ENCODE data around the gene MEST.
"Not testable (repeated sequence)": the region's sequence is repeated elsewhere in the genome, so short reads cannot be mapped to it uniquely, and the experiment has no call there.

Gene MEST

DNA sequence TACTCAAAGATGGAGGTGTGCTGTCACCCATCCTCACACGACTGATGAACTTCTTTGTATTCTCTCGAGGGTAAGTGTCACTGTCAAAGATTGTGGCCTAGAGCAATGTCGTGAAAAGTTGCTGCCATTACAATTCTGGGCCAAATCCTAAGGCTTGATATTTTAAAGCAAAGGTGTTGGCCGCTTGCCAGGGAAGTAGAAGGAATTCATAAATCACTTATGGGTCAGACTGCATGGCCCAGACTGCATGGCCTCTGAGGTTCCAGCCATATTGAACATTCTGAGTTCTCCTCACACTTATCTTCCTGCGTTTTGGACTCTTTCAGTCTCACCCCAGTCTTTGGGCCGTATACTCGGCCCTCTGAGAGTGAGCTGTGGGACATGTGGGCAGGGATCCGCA lies 8.6 kb downstream of the MEST start:
- H3K4me1 ChIP-seq (ENCODE audit: control insufficient read depth, insufficient read depth, low read length) = no peaks in the 10 kb centered on the region
- H3K9ac ChIP-seq (ENCODE audit: low read length) = no peak overlapping the region
- DNase-seq (ENCODE audit: low read depth) = no peak
- H3K36me3 ChIP-seq (ENCODE audit: control insufficient read depth, insufficient read depth, low read length, severe bottlenecking) = peaks cover 88% of the 10 kb centered on the region
- no peaks in the 10 kb centered on the region for H3K9me3 ChIP-seq (ENCODE audit: control insufficient read depth, low read length)
- no peak overlapping the region for H3K4me3 ChIP-seq (ENCODE audit: low read length)
- no peaks in the 10 kb centered on the region for H3K27me3 ChIP-seq (replicated peaks; ENCODE audit: control insufficient read depth, insufficient read depth, low read length)

DNA sequence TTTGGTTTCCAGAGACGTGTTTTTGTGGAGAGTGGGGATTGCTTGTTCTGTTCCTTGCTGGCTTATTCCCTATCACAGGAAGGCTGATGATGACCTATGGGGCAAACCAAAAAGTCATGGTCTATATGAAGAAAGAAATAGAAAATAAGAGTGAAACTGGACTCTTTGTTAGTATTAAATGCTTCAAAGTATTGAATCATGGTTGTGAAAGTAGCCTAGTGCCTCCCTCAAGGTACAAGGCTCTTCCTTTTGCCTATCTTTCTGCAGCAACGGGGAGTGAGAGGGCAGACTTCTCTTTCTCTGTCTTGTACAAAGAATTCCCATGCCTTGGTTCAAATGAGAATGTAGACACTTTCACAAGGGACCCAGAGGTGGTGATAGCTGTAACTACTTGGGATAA lies 9.0 kb downstream of the MEST start:
- no peaks in the 10 kb centered on the region for H3K9me3 ChIP-seq (ENCODE audit: control insufficient read depth, low read length)
- no peak overlapping the region for H3K4me3 ChIP-seq (ENCODE audit: low read length)
- peaks cover 91% of the 10 kb centered on the region for H3K36me3 ChIP-seq (ENCODE audit: control insufficient read depth, insufficient read depth, low read length, severe bottlenecking)
- no peaks in the 10 kb centered on the region for H3K27me3 ChIP-seq (replicated peaks; ENCODE audit: control insufficient read depth, insufficient read depth, low read length)
- H3K4me1 ChIP-seq (ENCODE audit: control insufficient read depth, insufficient read depth, low read length) = no peaks in the 10 kb centered on the region
- no peak overlapping the region for H3K9ac ChIP-seq (ENCODE audit: low read length)
- DNase-seq (ENCODE audit: low read depth) = no peak

DNA sequence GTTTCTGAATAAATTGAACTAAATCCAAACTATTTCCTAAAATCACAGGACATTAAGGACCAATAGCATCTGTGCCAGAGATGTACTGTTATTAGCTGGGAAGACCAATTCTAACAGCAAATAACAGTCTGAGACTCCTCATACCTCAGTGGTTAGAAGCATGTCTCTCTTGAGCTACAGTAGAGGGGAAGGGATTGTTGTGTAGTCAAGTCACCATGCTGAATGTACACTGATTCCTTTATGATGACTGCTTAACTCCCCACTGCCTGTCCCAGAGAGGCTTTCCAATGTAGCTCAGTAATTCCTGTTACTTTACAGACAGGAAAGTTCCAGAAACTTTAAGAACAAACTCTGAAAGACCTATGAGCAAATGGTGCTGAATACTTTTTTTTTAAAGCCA lies 13.9 kb downstream of the MEST start:
- DNase-seq (ENCODE audit: low read depth) = peak; percentile 23
- H3K27me3 ChIP-seq (replicated peaks; ENCODE audit: control insufficient read depth, insufficient read depth, low read length) = no peaks in the 10 kb centered on the region
- peaks cover 90% of the 10 kb centered on the region for H3K36me3 ChIP-seq (ENCODE audit: control insufficient read depth, insufficient read depth, low read length, severe bottlenecking)
- no peaks in the 10 kb centered on the region for H3K9me3 ChIP-seq (ENCODE audit: control insufficient read depth, low read length)
- no peaks in the 10 kb centered on the region for H3K4me1 ChIP-seq (ENCODE audit: control insufficient read depth, insufficient read depth, low read length)
- H3K9ac ChIP-seq (ENCODE audit: low read length) = no peak overlapping the region
- H3K4me3 ChIP-seq (ENCODE audit: low read length) = no peak overlapping the region

DNA sequence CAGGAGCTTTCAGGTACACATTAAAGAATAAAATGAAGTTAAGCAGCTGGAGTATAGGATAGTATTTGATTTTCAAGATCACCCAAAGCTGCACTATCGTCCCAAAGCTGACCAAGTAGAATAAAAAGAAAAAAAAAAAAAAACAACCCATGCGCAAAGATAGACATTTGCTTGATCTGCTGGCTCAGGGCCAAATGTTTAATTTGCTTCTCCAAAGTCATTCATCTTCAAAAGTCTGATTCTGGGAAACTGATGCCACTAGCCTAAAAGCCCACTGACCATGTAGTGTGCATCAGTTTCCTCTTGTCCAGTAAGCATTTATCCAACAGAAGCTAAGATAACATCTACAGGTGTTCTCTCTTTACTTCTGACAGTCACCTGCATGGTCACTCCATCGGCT lies 14.5 kb downstream of the MEST start:
- Histone ChIP-seq H3K9me3 (ENCODE audit: control insufficient read depth, low read length) (no peaks in the 10 kb centered on the region), H3K9ac (ENCODE audit: low read length) (no peak overlapping the region), H3K27me3 (replicated peaks; ENCODE audit: control insufficient read depth, insufficient read depth, low read length) (no peaks in the 10 kb centered on the region), H3K4me1 (ENCODE audit: control insufficient read depth, insufficient read depth, low read length) (no peaks in the 10 kb centered on the region), H3K36me3 (ENCODE audit: control insufficient read depth, insufficient read depth, low read length, severe bottlenecking) (peaks cover 87% of the 10 kb centered on the region), H3K4me3 (ENCODE audit: low read length) (no peak overlapping the region)
- DNase-seq (ENCODE audit: low read depth) = no peak

DNA sequence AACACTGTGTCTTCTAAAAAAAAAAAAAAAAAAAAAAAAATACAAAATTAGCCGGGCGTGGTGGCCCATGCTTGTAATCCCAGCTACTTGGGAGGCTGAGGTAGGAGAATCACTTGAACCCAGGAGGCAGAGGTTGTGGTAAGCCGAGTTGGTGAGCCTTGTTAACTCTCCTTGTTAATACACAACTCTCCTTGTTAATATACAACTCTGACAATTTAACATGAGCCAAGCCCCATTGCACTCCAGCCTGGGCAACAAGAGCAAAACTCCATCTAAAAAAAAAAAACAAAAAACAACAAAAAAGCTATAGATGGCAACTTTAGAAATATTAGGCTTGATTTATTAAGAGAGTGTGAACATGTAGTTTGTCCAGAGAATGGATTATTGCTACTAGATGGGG lies 20.2 kb downstream of the MEST start:
- not testable (repeated sequence) for H3K9me3 ChIP-seq (ENCODE audit: control insufficient read depth, low read length); DNase-seq (ENCODE audit: low read depth); H3K9ac ChIP-seq (ENCODE audit: low read length); H3K27me3 ChIP-seq (replicated peaks; ENCODE audit: control insufficient read depth, insufficient read depth, low read length); H3K4me3 ChIP-seq (ENCODE audit: low read length); H3K4me1 ChIP-seq (ENCODE audit: control insufficient read depth, insufficient read depth, low read length)
- H3K36me3 ChIP-seq (ENCODE audit: control insufficient read depth, insufficient read depth, low read length, severe bottlenecking) = peaks cover 61% of the 10 kb centered on the region

DNA sequence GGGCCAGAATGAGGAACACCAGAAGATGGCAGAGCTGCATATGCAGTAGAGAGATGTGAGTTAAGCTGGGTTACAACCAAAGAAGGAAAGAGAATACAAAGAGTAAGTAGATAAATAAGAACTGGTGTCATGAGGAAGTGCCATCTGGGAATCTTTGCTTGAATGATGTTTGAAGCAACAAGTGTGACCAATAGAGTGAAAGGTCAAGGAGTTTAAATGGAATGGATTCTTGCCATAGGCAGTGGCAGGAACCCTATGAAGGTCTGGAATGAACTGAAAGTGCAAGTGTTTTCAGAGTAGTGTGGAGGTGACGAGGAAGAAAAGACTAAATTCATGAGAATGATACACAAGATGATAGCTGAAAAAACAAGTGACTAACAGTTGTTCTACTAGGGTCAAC lies 21.6 kb downstream of the MEST start:
- no peaks in the 10 kb centered on the region for H3K27me3 ChIP-seq (replicated peaks; ENCODE audit: control insufficient read depth, insufficient read depth, low read length)
- no peak overlapping the region for H3K9ac ChIP-seq (ENCODE audit: low read length)
- no peak overlapping the region for H3K4me3 ChIP-seq (ENCODE audit: low read length)
- DNase-seq (ENCODE audit: low read depth) = no peak
- no peaks in the 10 kb centered on the region for H3K9me3 ChIP-seq (ENCODE audit: control insufficient read depth, low read length)
- no peaks in the 10 kb centered on the region for H3K4me1 ChIP-seq (ENCODE audit: control insufficient read depth, insufficient read depth, low read length)
- peaks cover 47% of the 10 kb centered on the region for H3K36me3 ChIP-seq (ENCODE audit: control insufficient read depth, insufficient read depth, low read length, severe bottlenecking)

DNA sequence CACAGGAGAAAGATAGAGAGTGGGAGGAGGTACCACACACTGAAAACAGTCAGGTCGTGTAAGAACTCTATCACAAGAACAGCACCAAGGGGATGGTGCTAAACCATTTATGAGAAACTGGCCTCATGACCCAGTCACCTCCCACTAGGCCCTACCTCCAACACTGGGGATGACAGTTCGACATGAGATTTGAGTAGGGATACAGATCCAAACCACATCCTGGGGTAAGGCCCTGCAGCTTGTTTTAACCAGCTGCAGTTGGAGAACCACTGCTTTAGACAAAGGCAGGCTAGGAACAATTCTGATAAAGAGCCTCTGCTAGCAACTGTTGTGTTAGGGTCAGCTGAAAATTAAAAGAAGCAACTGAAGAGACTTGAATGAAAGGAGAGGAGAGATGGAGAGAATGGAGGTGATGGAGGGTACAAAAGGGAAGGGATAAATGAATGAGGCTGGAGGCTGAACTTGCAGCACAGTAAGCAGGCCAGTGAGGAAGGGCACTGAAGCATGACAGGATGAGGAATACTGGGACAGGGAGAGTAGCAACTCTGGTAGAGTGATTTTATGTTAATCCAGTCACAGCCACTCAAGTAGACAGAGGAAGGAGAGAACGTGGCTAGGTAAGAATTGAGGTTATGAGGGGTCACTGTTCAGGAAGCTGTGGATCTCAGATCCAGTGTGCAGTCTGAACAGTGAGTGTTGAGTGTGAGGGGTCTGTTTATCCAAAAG lies 23.6 kb downstream of the MEST start:
- H3K36me3 ChIP-seq (ENCODE audit: control insufficient read depth, insufficient read depth, low read length, severe bottlenecking) = peaks cover 32% of the 10 kb centered on the region
- DNase-seq (ENCODE audit: low read depth) = no peak
- H3K9ac ChIP-seq (ENCODE audit: low read length) = no peak overlapping the region
- no peaks in the 10 kb centered on the region for H3K9me3 ChIP-seq (ENCODE audit: control insufficient read depth, low read length)
- H3K4me1 ChIP-seq (ENCODE audit: control insufficient read depth, insufficient read depth, low read length) = no peaks in the 10 kb centered on the region
- no peaks in the 10 kb centered on the region for H3K27me3 ChIP-seq (replicated peaks; ENCODE audit: control insufficient read depth, insufficient read depth, low read length)
- H3K4me3 ChIP-seq (ENCODE audit: low read length) = no peak overlapping the region

DNA sequence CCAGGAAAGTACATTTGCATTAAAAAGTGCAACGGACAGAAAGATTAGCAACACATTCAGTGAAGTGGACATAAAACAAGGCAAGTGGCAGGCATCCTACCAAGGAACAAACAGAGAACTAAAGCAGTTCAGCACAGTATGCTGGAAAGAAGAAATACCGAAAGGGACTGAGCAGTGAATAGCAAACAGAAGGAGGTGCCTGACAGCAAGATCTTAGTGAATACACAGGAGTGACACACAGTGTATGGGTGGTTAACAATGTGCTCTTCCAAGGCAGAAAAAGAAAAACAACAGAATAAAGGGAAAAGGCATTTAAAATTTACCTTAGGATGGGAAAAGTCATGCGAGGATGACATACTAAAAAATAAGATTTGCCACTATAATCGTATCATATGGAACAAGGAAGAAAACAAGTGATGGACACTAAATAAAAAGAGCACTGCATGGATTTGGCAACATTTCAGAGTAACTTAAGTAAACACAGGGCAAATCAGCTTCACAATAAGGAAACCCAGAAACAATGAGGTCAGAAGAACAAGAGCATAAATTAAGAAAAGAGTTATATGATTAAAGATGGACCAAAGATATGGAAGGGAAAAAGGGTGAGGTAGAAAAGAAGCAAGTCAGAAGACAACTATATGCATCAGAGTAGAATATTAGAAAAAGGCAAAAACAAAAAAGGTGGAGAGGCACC lies 29.5 kb downstream of the MEST start:
- Histone ChIP-seq H3K36me3 (ENCODE audit: control insufficient read depth, insufficient read depth, low read length, severe bottlenecking) (peaks cover 29% of the 10 kb centered on the region), H3K4me1 (ENCODE audit: control insufficient read depth, insufficient read depth, low read length) (no peaks in the 10 kb centered on the region), H3K4me3 (ENCODE audit: low read length) (no peak overlapping the region), H3K27me3 (replicated peaks; ENCODE audit: control insufficient read depth, insufficient read depth, low read length) (no peaks in the 10 kb centered on the region), H3K9ac (ENCODE audit: low read length) (no peak overlapping the region), H3K9me3 (ENCODE audit: control insufficient read depth, low read length) (no peaks in the 10 kb centered on the region)
- peak; percentile 0 for DNase-seq (ENCODE audit: low read depth)

DNA sequence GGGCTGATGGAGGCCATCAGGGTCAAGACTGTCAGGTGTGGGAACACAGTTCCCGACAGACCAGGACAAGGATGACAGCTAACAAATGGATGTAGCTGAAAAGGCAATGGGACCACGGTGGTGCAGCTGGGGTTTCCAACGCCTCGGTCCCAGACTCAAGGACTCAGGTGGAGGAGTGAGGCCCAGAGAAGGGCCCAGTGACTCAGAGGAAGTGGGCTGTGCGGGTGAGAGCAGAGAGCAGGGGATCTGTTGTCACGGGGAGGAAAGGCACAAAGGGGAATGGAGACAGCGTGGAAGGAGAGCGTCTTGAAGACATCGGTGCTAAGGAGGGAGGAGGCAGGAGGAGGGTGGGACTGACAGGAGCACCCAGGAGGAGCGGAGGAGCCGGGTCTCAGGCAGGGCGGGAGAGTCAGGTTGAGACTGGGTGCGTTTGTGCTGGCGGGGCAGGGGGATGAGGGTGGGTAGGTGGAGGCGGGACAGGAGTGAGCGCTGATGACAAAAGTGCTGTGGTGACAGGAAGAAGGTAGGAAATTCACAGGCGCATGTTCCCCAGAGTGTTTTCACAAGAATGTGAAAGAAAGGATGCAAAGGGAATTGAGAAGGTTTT lies 31.7 kb downstream of the MEST start:
- H3K4me1 ChIP-seq (ENCODE audit: control insufficient read depth, insufficient read depth, low read length); H3K4me3 ChIP-seq (ENCODE audit: low read length); DNase-seq (ENCODE audit: low read depth); H3K9ac ChIP-seq (ENCODE audit: low read length); H3K9me3 ChIP-seq (ENCODE audit: control insufficient read depth, low read length); H3K27me3 ChIP-seq (replicated peaks; ENCODE audit: control insufficient read depth, insufficient read depth, low read length): not testable (repeated sequence)
- peaks cover 24% of the 10 kb centered on the region for H3K36me3 ChIP-seq (ENCODE audit: control insufficient read depth, insufficient read depth, low read length, severe bottlenecking)

DNA sequence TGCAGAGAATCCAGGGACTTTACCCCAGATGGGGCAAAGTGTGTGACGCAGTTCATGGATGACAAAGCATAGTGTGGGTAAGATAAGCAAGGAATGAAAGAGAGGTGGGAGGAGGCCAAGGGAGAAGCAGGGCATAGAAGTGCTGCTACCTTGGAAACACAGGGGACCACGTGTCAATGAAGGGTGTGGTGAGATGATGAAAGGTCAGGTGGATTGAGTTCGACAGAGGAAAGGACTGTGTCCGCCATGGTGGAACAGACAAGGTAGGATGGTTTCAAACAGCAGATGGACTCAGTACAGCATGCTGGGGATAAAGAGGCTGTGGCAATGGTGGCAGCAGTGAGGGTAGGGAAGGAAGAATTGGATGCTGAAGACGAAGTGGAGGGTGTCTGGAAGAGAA lies 32.7 kb downstream of the MEST start:
- DNase-seq (ENCODE audit: low read depth) = no peak
- no peak overlapping the region for H3K4me3 ChIP-seq (ENCODE audit: low read length)
- H3K36me3 ChIP-seq (ENCODE audit: control insufficient read depth, insufficient read depth, low read length, severe bottlenecking) = peaks cover 30% of the 10 kb centered on the region
- no peaks in the 10 kb centered on the region for H3K27me3 ChIP-seq (replicated peaks; ENCODE audit: control insufficient read depth, insufficient read depth, low read length)
- no peaks in the 10 kb centered on the region for H3K4me1 ChIP-seq (ENCODE audit: control insufficient read depth, insufficient read depth, low read length)
- no peaks in the 10 kb centered on the region for H3K9me3 ChIP-seq (ENCODE audit: control insufficient read depth, low read length)
- H3K9ac ChIP-seq (ENCODE audit: low read length) = no peak overlapping the region

DNA sequence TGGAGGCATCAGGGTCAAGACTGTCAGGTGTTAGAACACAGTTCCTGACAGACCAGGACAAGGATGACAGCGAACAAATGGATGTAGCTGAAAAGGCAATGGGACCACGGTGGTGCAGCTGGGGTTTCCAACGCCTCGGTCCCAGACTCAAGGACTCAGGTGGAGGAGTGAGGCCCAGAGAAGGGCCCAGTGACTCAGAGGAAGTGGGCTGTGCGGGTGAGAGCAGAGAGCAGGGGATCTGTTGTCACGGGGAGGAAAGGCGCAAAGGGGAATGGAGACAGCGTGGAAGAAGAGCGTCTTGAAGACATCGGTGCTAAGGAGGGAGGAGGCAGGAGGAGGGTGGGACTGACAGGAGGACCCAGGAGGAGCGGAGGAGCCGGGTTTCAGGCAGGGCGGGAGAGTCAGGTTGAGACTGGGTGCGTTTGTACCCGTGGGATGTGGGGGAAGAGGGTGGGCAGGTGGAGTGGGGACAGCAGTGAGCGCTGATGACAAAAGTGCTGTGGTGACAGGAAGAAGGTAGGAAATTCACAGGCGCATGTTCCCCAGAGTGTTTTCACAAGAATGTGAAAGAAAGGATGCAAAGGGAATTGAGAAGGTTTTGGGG lies 36.0 kb downstream of the MEST start:
- H3K36me3 ChIP-seq (ENCODE audit: control insufficient read depth, insufficient read depth, low read length, severe bottlenecking) = peaks cover 31% of the 10 kb centered on the region
- H3K9ac ChIP-seq (ENCODE audit: low read length); DNase-seq (ENCODE audit: low read depth); H3K4me1 ChIP-seq (ENCODE audit: control insufficient read depth, insufficient read depth, low read length); H3K9me3 ChIP-seq (ENCODE audit: control insufficient read depth, low read length); H3K4me3 ChIP-seq (ENCODE audit: low read length); H3K27me3 ChIP-seq (replicated peaks; ENCODE audit: control insufficient read depth, insufficient read depth, low read length): not testable (repeated sequence)

Measured in adipocyte (in vitro differentiated cells).